H9 (cell line): Measurements from ENCODE around the gene CACNA1D. TPM values are rescaled to one million over a fixed set of nuclear protein-coding genes. Genes with fewer than 3 reads are reported as not detected.

Experiments used
- DNase-seq: peaks from one replicate; pipeline ENCODE4 v3.0.0-alpha.2; 2017
- H2AFZ ChIP-seq: one replicate; pipeline ENCODE4 v1.6.1; 2013; ENCODE audit warnings: mild to moderate bottlenecking, low read length, control low read depth, moderate library complexity
- H2AK5ac ChIP-seq: 2 replicates; pipeline ENCODE4 v1.6.1; 2013; ENCODE audit warnings: low read length, control low read depth, mixed read lengths; ENCODE audit not compliant: insufficient read length
- H2BK120ac ChIP-seq: one replicate; pipeline ENCODE4 v1.6.1; 2013; ENCODE audit warnings: low read depth, mild to moderate bottlenecking, low read length, control low read depth, inconsistent platforms; ENCODE audit not compliant: poor library complexity, severe bottlenecking
- H2BK12ac ChIP-seq: 2 replicates; pipeline ENCODE4 v1.6.1; 2013; ENCODE audit warnings: low read length, control low read depth, mixed read lengths, low read depth; ENCODE audit not compliant: insufficient read length
- H2BK15ac ChIP-seq: 2 replicates; pipeline ENCODE4 v1.6.1; 2013; ENCODE audit warnings: low read depth, low read length, control low read depth
- H2BK20ac ChIP-seq: one replicate; pipeline ENCODE4 v1.6.1; 2013; ENCODE audit warnings: low read depth, mild to moderate bottlenecking, low read length, control low read depth, inconsistent platforms; ENCODE audit not compliant: poor library complexity, severe bottlenecking
- H2BK5ac ChIP-seq: 2 replicates; pipeline ENCODE4 v1.6.1; 2013; ENCODE audit warnings: low read length, control low read depth, mixed read lengths; ENCODE audit not compliant: insufficient read length
- H3K14ac ChIP-seq: 2 replicates; pipeline ENCODE4 v1.6.1; 2013; ENCODE audit warnings: low read length, control low read depth; ENCODE audit not compliant: insufficient read depth
- H3K18ac ChIP-seq: 2 replicates; pipeline ENCODE4 v1.6.1; 2013; ENCODE audit warnings: low read depth, mild to moderate bottlenecking, mixed read lengths, low read length, control low read depth; ENCODE audit not compliant: insufficient read length
- H3K23ac ChIP-seq: 2 replicates; pipeline ENCODE4 v1.6.1; 2013; ENCODE audit warnings: low read length, control low read depth, mixed read lengths, low read depth; ENCODE audit not compliant: insufficient read length
- H3K23me2 ChIP-seq: 2 replicates; pipeline ENCODE4 v1.6.1; 2013; ENCODE audit warnings: low read depth, mild to moderate bottlenecking, mixed read lengths, low read length, control low read depth; ENCODE audit not compliant: insufficient read length, poor library complexity, severe bottlenecking
- H3K27ac ChIP-seq: 2 replicates; pipeline ENCODE4 v1.5.1; 2013; ENCODE audit warnings: low read length, control low read depth, mixed read lengths, low read depth; ENCODE audit not compliant: insufficient read length
- H3K27me3 ChIP-seq: 2 replicates; pipeline ENCODE4 v1.6.1; 2013; ENCODE audit warnings: low read length, control low read depth, inconsistent platforms; ENCODE audit not compliant: insufficient read depth
- H3K4ac ChIP-seq: 2 replicates; pipeline ENCODE4 v1.6.1; 2013; ENCODE audit warnings: low read depth, mild to moderate bottlenecking, control low read depth, inconsistent platforms, low read length, moderate library complexity
- H3K4me1 ChIP-seq: 2 replicates; pipeline ENCODE4 v1.6.1; 2013; ENCODE audit warnings: low read length, control low read depth, inconsistent platforms; ENCODE audit not compliant: insufficient read depth
- H3K4me2 ChIP-seq: 2 replicates; pipeline ENCODE4 v1.6.1; 2013; ENCODE audit warnings: low read length, control low read depth, mixed read lengths; ENCODE audit not compliant: insufficient read length, insufficient read depth
- H3K56ac ChIP-seq: 2 replicates; pipeline ENCODE4 v1.6.1; 2013; ENCODE audit warnings: low read depth, mild to moderate bottlenecking, mixed read lengths, low read length, control low read depth; ENCODE audit not compliant: insufficient read length
- H3K79me1 ChIP-seq: 2 replicates; pipeline ENCODE4 v1.6.1; 2013; ENCODE audit warnings: low read depth, mild to moderate bottlenecking, moderate library complexity, low read length, control low read depth, inconsistent platforms; ENCODE audit not compliant: insufficient read depth, poor library complexity, severe bottlenecking
- H3K79me2 ChIP-seq: 2 replicates; pipeline ENCODE4 v1.6.1; 2013; ENCODE audit warnings: low read length, control low read depth, inconsistent platforms; ENCODE audit not compliant: insufficient read depth
- H3K9ac ChIP-seq: 2 replicates; pipeline ENCODE4 v1.6.1; 2013; ENCODE audit warnings: low read length, control low read depth, mixed read lengths; ENCODE audit not compliant: insufficient read length; ENCODE audit errors: extremely low read depth
- H3K9me3 ChIP-seq: one replicate; pipeline ENCODE4 v1.6.1; 2013; ENCODE audit warnings: low read depth, low read length, inconsistent platforms; ENCODE audit not compliant: control insufficient read depth
- H3T11ph ChIP-seq: one replicate; pipeline ENCODE4 v1.6.1; 2013; ENCODE audit warnings: mild to moderate bottlenecking, low read length, control low read depth, inconsistent platforms
- H4K20me1 ChIP-seq: one replicate; pipeline ENCODE4 v1.6.1; 2013; ENCODE audit not compliant: control insufficient read depth, insufficient read length, insufficient read depth
- H4K5ac ChIP-seq: 2 replicates; pipeline ENCODE4 v1.6.1; 2013; ENCODE audit warnings: low read depth, mild to moderate bottlenecking, mixed read lengths, low read length, control low read depth; ENCODE audit not compliant: insufficient read length
- H4K8ac ChIP-seq: replicated peaks from 2 replicates; pipeline ENCODE4 v1.6.1; 2013; ENCODE audit warnings: low read length, control low read depth, mixed read lengths, low read depth; ENCODE audit not compliant: insufficient read length
- H4K91ac ChIP-seq: 2 replicates; pipeline ENCODE4 v1.6.1; 2013; ENCODE audit warnings: low read depth, mild to moderate bottlenecking, moderate library complexity, mixed read lengths, low read length, control low read depth; ENCODE audit not compliant: insufficient read length
- H3K27ac Mint-ChIP-seq, 3 experiments: 2 replicates in 2 of 3; 3 replicates in 1 of 3; pipeline ENCODE4 v1.8.0; 2020 to 2021; ENCODE audit warnings: mixed read lengths in 3 of 3, mild to moderate bottlenecking in 1 of 3, moderate library complexity in 1 of 3
- H3K27me3 Mint-ChIP-seq: 2 replicates; pipeline ENCODE4 v1.8.0; 2021; ENCODE audit warnings: low read depth, mild to moderate bottlenecking, moderate library complexity, mixed read lengths
- H3K36me3 Mint-ChIP-seq, 3 experiments: 2 replicates in 2 of 3; 3 replicates in 1 of 3; pipeline ENCODE4 v1.8.0; 2020 to 2021; ENCODE audit warnings: low read depth in 3 of 3, mixed read lengths in 3 of 3; ENCODE audit not compliant: insufficient read depth in 1 of 3
- H3K4me1 Mint-ChIP-seq, 2 experiments: 2 replicates each; pipeline ENCODE4 v1.8.0; 2020; ENCODE audit warnings: mixed read lengths in 2 of 2
- H3K4me3 Mint-ChIP-seq, 2 experiments: 2 replicates in 1 of 2; 3 replicates in 1 of 2; pipeline ENCODE4 v1.8.0; 2020 to 2021; ENCODE audit warnings: mild to moderate bottlenecking in 2 of 2, mixed read lengths in 2 of 2, moderate library complexity in 1 of 2
- H3K9me3 Mint-ChIP-seq, 2 experiments: 2 replicates in 1 of 2; 3 replicates in 1 of 2; pipeline ENCODE4 v1.8.0; 2020; ENCODE audit warnings: mild to moderate bottlenecking in 2 of 2, mixed read lengths in 2 of 2, moderate library complexity in 1 of 2
- WGBS: extraction: QIAGEN DNeasy Blood & Tissue Kit; methylation state at CpG from one replicate; pipeline ENCODE4 v1.1.7; 2013; ENCODE audit warnings: missing lambda C conversion rate, low lambda C conversion rate, mixed read lengths; ENCODE audit not compliant: insufficient read length; ENCODE audit errors: extremely low coverage; 5-methylcytosine and 5-hydroxymethylcytosine counted together
- total RNA-seq: library from RNA; stranded (reverse); gene quantifications from 2 replicates; pipeline ENCODE4 v1.2.1, GENCODE V29; 2021
- TF ChIP-seq, protein P1 (sequence below): fragments of 200-600 bp; sonication (generic); conservative IDR thresholded peaks from 3 replicates; pipeline ENCODE4 v1.8.0; 2021; ENCODE audit warnings: antibody characterized with exemption, mild to moderate bottlenecking

CACNA1D gene
- total RNA-seq, 1 experiment from 2014 or later, result 3.5 TPM

DNA sequence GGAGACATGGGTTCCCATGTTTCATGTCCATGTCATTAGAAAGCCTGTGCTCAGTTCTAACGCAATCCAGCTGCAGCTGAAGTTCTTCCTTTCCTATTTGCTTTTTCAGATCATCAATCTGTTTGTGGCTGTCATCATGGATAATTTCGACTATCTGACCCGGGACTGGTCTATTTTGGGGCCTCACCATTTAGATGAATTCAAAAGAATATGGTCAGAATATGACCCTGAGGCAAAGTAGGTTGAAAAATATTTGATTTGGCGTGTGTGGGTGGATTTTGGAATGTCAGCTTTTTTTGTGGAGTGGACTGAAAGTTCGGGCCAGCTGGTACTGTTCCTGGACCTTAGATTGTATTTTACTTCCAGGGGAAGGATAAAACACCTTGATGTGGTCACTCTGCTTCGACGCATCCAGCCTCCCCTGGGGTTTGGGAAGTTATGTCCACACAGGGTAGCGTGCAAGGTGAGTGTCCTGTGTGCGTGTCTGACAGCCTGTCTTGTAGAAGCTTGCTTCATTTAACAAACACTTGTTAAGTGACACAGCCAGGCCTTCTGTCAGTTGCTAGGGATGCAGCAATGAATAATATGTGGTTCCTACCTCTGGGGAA, 282.2 kb downstream of the CACNA1D start:
- DNase-seq, result no peak
- Mint-ChIP-seq H3K4me1 (peaks cover 27 to 34% of the 10 kb centered on the region in 2 experiments), H3K27ac (no peak overlapping the region), H3K27me3 (peaks cover 3% of the 10 kb centered on the region; the same call in 1 of the 2 replicates), H3K9me3 (no peaks in the 10 kb centered on the region), H3K36me3 (no peaks in the 10 kb centered on the region; a peak in 1 of 7 replicates), H3K4me3 (no peak overlapping the region)
- H3K79me1 ChIP-seq, result no peaks in the 10 kb centered on the region
- H4K20me1 ChIP-seq, result no peaks in the 10 kb centered on the region
- no peak overlapping the region for H2BK20ac ChIP-seq
- no peaks in the 10 kb centered on the region for H3K4me1 ChIP-seq
- TF ChIP-seq, protein P1, sequence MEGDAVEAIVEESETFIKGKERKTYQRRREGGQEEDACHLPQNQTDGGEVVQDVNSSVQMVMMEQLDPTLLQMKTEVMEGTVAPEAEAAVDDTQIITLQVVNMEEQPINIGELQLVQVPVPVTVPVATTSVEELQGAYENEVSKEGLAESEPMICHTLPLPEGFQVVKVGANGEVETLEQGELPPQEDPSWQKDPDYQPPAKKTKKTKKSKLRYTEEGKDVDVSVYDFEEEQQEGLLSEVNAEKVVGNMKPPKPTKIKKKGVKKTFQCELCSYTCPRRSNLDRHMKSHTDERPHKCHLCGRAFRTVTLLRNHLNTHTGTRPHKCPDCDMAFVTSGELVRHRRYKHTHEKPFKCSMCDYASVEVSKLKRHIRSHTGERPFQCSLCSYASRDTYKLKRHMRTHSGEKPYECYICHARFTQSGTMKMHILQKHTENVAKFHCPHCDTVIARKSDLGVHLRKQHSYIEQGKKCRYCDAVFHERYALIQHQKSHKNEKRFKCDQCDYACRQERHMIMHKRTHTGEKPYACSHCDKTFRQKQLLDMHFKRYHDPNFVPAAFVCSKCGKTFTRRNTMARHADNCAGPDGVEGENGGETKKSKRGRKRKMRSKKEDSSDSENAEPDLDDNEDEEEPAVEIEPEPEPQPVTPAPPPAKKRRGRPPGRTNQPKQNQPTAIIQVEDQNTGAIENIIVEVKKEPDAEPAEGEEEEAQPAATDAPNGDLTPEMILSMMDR, result no peak
- H2BK12ac ChIP-seq, result no peak overlapping the region
- no peak overlapping the region for H2BK120ac ChIP-seq
- H4K8ac ChIP-seq, result no peak overlapping the region
- no peak overlapping the region for H3K18ac ChIP-seq
- H3K14ac ChIP-seq, result no peak overlapping the region
- H2AFZ ChIP-seq, result no peak overlapping the region
- H3K79me2 ChIP-seq, result no peaks in the 10 kb centered on the region
- H3K23ac ChIP-seq, result no peak overlapping the region
- H3K9ac ChIP-seq, result no peak overlapping the region
- no peak overlapping the region for H4K5ac ChIP-seq
- H3T11ph ChIP-seq, result no peak overlapping the region
- no peak overlapping the region for H3K4ac ChIP-seq
- no peak overlapping the region for H4K91ac ChIP-seq
- no peak overlapping the region for H2AK5ac ChIP-seq
- H3K4me2 ChIP-seq, result no peak overlapping the region
- no peak overlapping the region for H3K56ac ChIP-seq
- H3K27ac ChIP-seq, result no peak overlapping the region
- H3K27me3 ChIP-seq, result no peaks in the 10 kb centered on the region
- H2BK15ac ChIP-seq, result no peak overlapping the region
- H2BK5ac ChIP-seq, result no peak overlapping the region
- WGBS, result 100% methylated on average over 1 of the region's 9 CpGs
- no peaks in the 10 kb centered on the region for H3K9me3 ChIP-seq
- H3K23me2 ChIP-seq, result no peaks in the 10 kb centered on the region
